ENCODE results near the gene ZNF296. TPM values are rescaled to one million over a fixed set of nuclear protein-coding genes. Genes with fewer than 3 reads are reported as not detected.

The ZNF296 gene
- total RNA-seq, 1 donor from 2014 or later: not detected

- peaks cover 5% of the 10 kb centered on the region for H3F3A ChIP-seq (ENCODE audit: low read depth)
- peaks cover 5% of the 10 kb centered on the region for H3K36me3 ChIP-seq
- Mint-ChIP-seq H3K27me3 (ENCODE audit: insufficient read depth, low read depth) (peaks cover 3% of the 10 kb centered on the region), H3K36me3 (peaks cover 26% of the 10 kb centered on the region), H3K9me3 (no peaks in the 10 kb centered on the region), H3K27ac (no peak overlapping the region), H3K4me3 (no peak overlapping the region), H3K4me1 (no peaks in the 10 kb centered on the region)
- no peaks in the 10 kb centered on the region for H3K9me3 ChIP-seq (ENCODE audit: low read depth)
- H3K9ac ChIP-seq: no peak overlapping the region
- H3K27ac ChIP-seq: no peak overlapping the region
- no peaks in the 10 kb centered on the region for H3K79me2 ChIP-seq (ENCODE audit: low read depth)
- H2AFZ ChIP-seq (replicated peaks): no peak overlapping the region
- no peaks in the 10 kb centered on the region for H3K4me1 ChIP-seq
- no peak for DNase-seq (ENCODE audit: low spot score)
- H3K4me3 ChIP-seq: no peak overlapping the region
- TF ChIP-seq CTCF (IDR thresholded peaks at IDR 0.05) (no peak), EZH2phosphoT487 (IDR thresholded peaks at IDR 0.05) (no peak), EZH2 (IDR thresholded peaks at IDR 0.05) (no peak)
- H3K4me2 ChIP-seq: no peak overlapping the region
- peaks cover 16% of the 10 kb centered on the region for H4K20me1 ChIP-seq (ENCODE audit: low read depth)
- H3K27me3 ChIP-seq: no peaks in the 10 kb centered on the region
These were observed 14.3 kb downstream of the ZNF296 start for GRCh38 chr19:45061965-45062364.

GRCh38 chr19:45059258-45059965 is 16.9 kb downstream of the ZNF296 start:
- Histone ChIP-seq H3F3A (ENCODE audit: low read depth) (peaks cover 5% of the 10 kb centered on the region), H4K20me1 (ENCODE audit: low read depth) (peaks cover 16% of the 10 kb centered on the region), H3K9me3 (ENCODE audit: low read depth) (no peaks in the 10 kb centered on the region), H3K27me3 (no peaks in the 10 kb centered on the region), H3K9ac (no peak overlapping the region), H3K36me3 (peaks cover 5% of the 10 kb centered on the region), H3K4me2 (no peak overlapping the region), H3K27ac (no peak overlapping the region), H2AFZ (replicated peaks) (no peak overlapping the region), H3K79me2 (ENCODE audit: low read depth) (no peaks in the 10 kb centered on the region), H3K4me1 (no peaks in the 10 kb centered on the region), H3K4me3 (no peak overlapping the region)
- H3K9me3 Mint-ChIP-seq: no peaks in the 10 kb centered on the region
- no peak overlapping the region for H3K27ac Mint-ChIP-seq
- H3K36me3 Mint-ChIP-seq: peaks cover 28% of the 10 kb centered on the region
- peak; percentile 91 for TF ChIP-seq CTCF (IDR thresholded peaks at IDR 0.05)
- no peak for TF ChIP-seq EZH2 (IDR thresholded peaks at IDR 0.05)
- no peak overlapping the region for H3K4me3 Mint-ChIP-seq
- peaks cover 3% of the 10 kb centered on the region for H3K27me3 Mint-ChIP-seq (ENCODE audit: insufficient read depth, low read depth)
- DNase-seq (ENCODE audit: low spot score): peak; percentile 88
- H3K4me1 Mint-ChIP-seq: no peaks in the 10 kb centered on the region

DNA sequence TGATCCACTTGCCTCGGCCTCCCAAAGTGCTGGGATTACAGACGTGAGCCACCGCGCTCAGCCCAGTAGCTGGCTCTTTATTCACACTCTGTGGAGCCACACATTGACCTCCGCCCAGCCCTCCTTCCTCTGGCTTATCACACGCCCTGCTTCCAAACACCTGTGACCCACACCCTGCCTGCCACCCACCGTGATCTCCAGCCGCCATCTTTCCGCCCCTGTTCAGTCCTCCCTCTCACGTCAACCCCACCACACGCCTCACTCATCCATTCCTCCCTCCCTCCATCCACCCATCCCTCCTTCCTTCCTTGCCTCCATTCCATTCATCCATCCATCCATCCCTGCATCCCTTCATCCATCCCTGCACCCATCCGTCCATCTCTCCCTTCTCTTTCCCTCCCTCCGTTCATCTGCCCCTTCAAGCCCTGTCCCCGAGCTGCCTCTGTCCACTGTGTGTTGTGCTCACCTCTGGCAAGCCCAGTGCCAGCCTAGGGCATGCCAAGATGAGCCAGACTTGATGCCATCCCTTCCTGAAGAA is 17.6 kb downstream of the ZNF296 start:
- Histone ChIP-seq H3F3A (ENCODE audit: low read depth) (peaks cover 5% of the 10 kb centered on the region), H3K36me3 (peaks cover 5% of the 10 kb centered on the region), H3K27me3 (no peaks in the 10 kb centered on the region), H3K79me2 (ENCODE audit: low read depth) (no peaks in the 10 kb centered on the region), H3K27ac (no peak overlapping the region), H3K4me3 (no peak overlapping the region), H3K9me3 (ENCODE audit: low read depth) (no peaks in the 10 kb centered on the region), H3K4me2 (no peak overlapping the region), H3K9ac (no peak overlapping the region), H2AFZ (replicated peaks) (no peak overlapping the region), H3K4me1 (no peaks in the 10 kb centered on the region), H4K20me1 (ENCODE audit: low read depth) (peaks cover 16% of the 10 kb centered on the region)
- Mint-ChIP-seq H3K27ac (peak overlapping the region; percentile 21), H3K4me1 (no peaks in the 10 kb centered on the region), H3K27me3 (ENCODE audit: insufficient read depth, low read depth) (peaks cover 3% of the 10 kb centered on the region), H3K4me3 (no peak overlapping the region), H3K9me3 (no peaks in the 10 kb centered on the region), H3K36me3 (peaks cover 31% of the 10 kb centered on the region)
- TF ChIP-seq EZH2 (IDR thresholded peaks at IDR 0.05) (no peak), EZH2phosphoT487 (IDR thresholded peaks at IDR 0.05) (no peak), CTCF (IDR thresholded peaks at IDR 0.05) (no peak)
- DNase-seq (ENCODE audit: low spot score): no peak

Data from neural progenitor cell (in vitro differentiated cells).